GM18907 (cell line): ENCODE data around the gene XYLB.
A peak's percentile ranks its signal among the peaks of the same experiment; 100 is the strongest.
"Not testable (repeated sequence)": the region's sequence is repeated elsewhere in the genome, so short reads cannot be mapped to it uniquely, and the experiment has no call there.

Experiments
- ATAC-seq: cut with Tn5 transposase; IDR thresholded peaks from one replicate; pipeline ENCODE4 v1.9.1; 2021; ENCODE audit warnings: mild to moderate bottlenecking, moderate library complexity; ENCODE audit not compliant: unreplicated experiment

The XYLB gene

DNA sequence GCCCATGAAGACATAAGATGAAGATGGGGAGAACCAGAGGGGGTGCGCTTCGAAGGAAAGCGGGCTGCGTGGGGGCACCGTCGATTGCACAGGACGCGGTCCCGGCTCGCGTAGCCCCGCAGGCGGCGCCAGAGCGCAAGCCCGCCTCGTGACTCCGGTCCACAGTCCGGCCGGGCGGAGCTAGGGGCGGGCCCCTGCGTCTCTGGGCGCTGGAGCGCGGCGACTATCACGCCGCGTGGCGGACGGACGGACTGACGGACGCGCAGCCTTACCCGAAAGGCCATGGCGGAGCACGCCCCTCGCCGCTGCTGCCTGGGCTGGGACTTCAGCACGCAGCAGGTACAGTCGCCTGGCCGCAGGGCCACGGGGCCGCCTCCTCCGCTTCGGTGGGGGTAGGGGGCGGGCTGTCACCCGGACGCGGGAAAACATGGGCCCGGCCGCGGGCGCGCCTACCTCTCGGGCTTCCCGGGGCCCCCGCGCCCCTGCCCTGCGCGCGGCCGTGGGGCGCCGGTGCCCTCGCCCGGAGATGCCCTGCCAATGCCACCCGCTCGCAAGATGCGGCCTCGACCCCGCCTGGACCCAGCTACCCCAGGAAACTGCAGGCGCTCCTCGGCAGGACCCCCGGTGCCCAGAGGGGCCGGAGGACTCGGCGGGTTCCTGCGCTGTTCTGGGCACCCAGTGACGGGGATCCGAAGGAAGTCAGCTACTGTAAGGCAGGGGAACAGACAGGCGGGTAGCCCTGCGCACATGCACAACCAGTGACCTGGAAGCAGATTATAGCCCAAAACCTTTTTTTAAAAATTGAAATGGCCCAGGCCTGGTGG is at the start of gene XYLB:
TSS of gene XYLB (plus strand) at position 199 of the 824 bp plus-strand sequence. CDS start at position 283, 84 bp downstream.
- peak; percentile 98 for ATAC-seq

DNA sequence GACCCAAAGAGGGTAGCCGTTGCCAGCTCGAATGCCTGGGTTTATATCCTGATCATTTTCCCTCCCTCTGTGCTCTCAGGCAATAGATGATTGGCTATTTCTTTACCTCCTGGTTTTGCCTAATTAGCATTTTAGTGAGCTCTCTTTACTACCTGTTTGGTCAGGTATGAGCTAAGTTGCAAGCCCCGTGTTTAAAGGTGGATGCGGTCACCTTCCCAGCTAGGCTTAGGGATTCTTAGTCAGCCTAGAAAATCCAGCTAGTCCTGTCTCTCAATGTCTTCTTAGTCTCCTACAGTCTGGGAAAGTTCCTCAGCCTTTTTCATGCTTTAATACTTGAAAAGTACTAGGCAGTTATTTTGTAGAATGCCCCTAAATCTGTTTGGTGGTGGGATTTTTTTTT is 49.5 kb upstream of the XYLB start:
- ATAC-seq: not testable (repeated sequence)

DNA sequence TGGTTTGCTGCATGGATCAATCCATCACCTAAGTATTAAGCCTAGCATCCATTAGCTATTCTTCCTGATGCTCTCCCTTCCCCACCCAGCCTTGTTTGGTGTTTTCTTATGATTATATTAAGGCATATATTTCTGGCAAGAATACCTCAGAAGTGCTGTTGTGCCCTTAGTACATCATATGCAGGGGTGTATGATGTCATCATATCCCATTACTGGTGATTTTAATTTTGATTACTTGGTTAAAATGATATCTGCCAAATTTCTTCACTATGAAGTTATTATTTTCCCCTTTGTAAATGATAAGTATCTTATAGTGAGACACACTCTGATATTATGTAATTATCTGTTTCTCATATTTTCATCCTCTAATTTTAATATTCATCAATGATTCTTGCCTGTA is 49.0 kb upstream of the XYLB start:
- ATAC-seq: no peak

DNA sequence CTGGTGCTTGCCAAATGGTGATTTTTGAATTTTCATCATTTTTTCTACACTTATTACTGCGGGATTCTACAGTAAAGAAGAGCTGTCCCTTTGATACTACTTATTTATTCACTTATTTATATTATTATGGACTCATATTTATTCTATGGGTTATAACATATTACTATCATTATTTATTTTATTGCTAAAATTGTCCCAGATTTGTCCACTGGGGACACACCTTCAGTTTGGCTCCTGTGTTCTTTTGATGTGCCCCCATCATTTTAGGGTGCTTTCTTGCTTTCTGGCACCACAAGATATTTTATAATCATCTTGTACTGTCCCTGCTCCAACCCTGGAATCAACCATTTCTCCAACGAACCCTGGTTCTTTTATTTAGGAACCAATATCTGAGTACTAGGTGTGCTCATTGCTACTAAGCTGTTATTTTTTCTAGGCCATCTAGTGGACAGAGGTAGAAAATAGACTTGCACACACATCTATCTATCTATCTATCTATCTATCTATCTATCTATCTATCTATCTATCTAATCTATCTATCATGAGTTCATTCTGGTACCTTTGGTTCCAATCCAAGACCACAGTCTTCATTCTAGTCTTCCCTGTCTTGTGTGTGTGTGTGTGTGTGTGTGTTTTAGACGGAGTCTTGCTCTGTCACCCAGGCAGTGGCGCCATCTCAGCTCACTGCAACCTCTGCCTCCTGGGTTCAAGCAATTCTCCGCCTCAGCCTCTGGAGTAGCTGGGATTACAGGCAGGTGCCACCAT is 48.5 kb upstream of the XYLB start:
- no peak for ATAC-seq

DNA sequence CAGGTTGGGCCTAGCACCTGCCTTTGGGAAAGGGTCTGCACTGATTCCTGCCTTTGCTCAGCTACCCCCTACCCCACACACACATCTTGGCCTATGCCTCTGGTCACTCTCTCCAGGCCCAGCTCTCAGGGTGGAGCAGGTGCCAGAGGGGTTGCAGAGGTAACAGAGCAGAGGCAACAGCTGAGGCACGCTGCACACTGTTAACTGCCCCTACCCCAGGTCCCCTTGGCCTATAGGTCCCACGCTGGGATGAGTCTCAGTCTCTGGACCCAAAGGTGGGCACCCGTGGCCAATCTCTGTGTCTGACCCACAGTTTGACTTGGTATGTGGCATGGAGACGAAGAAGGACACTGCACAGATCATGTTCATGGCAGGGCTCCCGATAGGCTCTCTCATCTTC is 39.6 kb upstream of the XYLB start:
- ATAC-seq: no peak

DNA sequence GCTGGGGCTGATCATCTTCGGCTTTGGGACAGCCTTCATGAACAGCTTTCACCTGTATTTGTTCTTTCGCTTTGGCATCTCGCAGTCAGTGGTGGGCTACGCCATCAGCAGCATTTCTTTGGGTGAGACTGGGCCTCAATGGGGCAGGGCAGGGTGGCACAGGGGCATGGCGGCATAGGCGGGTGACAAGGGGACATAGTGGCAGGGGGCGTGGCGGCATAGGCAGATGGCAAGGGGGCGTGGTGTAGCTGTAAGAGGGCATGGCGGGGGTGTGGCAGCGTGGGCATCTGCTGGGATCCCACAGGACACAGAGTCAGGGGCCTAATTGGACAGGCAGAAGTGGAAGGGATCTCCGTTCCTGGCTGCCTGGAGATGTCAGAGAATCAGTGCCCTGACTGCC is 39.0 kb upstream of the XYLB start:
- ATAC-seq: no peak

DNA sequence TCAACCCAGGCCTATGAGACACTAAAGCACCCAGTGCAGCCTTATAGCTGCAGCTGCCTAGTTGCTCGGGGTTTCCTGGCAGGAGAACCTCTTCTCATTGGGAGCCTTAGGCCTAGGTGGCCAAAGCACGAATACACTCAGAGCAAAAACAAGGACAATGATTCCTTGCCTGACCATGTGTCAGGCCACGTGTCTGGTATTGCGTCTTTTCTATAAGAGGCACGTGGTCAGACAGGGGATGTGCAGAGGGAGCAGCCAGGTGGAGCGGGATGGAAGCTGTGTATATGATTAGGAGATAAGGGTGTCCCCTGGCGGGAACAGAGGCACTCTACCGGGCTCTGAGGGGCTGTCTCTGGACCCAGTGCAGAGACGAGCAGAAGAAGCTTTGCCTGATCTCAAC is 38.1 kb upstream of the XYLB start:
- ATAC-seq: no peak

DNA sequence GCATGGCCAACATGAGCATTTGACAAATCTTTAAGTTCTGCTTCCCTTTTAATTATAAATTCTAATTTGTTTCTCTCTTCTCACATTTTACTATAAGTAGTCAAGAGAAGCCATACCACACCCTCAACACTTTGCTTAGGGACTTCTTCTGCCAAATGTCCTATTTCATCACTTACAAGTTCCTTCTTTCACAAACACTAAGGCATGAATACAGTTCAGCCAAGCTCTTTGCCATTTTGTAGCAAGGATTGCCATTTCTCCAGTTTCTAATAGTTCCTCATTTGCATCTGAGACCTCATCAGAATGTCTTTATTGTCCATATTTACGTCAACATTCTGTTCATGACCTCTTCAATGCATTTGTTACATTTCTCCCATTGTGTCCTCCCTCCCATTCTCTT is 35.1 kb upstream of the XYLB start:
- ATAC-seq: no peak

DNA sequence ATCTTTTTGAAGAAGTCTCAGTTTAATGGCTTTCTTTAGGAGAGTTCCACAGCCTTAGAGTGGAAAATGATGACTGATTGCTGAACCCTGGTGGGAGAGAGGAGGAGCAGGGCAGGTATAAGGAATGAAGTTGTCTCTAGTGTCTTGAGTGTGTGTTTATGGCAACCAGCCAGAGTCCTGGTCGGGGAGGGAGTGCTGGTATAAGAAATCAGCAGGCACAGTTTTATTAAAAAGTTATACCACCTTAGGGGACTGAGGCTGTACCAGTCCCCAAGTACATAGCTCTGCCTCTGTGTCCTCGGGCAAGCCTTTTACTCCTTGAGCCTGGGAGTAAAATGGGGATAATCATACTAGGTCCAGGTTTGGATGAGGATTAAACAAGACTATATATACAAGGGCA is 34.6 kb upstream of the XYLB start:
- ATAC-seq: no peak

DNA sequence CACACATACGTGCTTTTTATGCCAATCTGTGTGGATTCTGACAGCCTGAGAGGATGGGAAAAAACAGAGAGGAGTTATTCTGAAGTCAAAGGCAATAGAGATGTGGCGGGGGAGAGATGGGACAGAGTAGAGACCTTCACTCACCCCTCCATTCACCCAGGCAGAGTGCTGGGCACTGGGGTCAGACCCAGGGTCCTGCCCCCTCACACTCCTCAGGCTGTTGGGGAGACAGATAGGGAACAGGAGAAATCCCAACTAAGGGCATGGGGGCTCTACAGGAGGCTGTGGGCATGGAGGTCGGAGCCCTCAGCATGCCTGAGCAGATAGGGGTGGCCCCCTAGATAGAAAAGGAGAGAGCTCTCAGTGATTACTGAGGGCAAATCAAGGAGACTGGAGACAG is 34.2 kb upstream of the XYLB start:
- no peak for ATAC-seq

DNA sequence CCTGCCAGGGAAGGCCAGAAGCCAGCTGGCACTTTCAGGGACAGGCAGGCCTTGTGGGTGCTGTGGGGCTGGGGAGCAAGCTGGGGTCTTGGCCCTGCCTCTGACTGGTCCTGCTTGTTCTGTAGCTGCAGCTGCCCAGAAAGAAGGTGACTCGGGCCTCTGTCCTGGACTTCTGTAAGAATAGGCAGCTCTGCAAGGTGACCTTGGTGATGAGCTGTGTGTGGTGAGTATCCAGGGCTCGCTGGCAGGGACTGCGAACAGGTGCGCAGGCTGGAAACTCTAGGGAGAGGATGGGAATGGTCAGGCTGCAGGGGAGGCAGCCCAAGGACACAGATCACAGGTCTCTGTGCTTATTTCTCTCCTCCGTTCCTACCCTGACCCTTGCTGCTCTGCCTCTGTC is 33.3 kb upstream of the XYLB start:
- ATAC-seq: no peak

DNA sequence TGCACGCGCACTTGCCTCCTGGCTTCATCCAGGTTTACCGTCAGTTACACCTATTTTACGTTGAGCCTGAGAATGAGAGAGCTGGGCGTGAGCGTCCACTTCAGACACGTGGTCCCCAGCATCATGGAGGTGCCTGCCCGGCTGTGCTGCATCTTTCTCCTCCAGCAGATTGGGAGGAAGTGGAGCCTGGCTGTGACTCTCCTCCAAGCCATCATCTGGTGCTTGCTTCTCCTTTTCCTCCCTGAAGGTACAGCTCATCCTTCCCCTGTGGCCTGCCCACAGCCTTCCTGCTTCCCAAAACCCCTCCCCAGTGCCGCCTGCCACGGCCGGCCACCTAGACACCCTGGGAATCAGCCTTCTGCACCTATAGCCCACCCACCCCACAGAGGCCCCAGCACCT is 32.9 kb upstream of the XYLB start:
- no peak for ATAC-seq

DNA sequence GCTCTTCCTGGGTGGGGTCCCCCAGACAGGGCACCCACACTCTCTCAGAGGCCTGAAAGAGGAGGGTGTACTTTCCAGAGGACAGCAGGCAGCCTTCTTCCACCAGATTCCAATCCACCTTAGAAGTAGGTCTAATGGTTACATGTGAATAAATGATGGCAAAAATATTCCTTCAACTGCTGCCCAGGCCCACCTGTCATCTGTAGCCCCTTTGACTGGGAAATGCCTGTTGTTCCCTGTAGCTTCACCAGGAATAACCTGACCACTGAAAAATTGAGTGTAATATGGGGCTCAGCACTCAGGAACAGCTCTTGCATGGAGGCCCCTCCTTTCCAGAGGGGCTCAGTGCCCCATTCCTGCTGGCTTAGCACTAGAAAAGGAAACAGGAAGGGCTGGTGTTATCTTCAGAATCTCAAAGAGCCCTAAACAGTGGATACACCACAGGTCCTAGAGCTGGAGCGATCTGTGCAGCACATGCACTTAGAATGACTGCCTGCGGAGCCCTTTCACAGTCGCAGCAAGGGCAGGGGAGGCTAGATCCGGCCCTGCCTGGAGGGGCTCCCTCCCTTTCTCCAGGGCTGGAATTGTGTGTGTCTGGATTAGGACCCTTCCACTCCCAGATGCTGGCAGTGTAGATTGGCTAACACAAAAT is 32.3 kb upstream of the XYLB start:
- ATAC-seq: no peak

DNA sequence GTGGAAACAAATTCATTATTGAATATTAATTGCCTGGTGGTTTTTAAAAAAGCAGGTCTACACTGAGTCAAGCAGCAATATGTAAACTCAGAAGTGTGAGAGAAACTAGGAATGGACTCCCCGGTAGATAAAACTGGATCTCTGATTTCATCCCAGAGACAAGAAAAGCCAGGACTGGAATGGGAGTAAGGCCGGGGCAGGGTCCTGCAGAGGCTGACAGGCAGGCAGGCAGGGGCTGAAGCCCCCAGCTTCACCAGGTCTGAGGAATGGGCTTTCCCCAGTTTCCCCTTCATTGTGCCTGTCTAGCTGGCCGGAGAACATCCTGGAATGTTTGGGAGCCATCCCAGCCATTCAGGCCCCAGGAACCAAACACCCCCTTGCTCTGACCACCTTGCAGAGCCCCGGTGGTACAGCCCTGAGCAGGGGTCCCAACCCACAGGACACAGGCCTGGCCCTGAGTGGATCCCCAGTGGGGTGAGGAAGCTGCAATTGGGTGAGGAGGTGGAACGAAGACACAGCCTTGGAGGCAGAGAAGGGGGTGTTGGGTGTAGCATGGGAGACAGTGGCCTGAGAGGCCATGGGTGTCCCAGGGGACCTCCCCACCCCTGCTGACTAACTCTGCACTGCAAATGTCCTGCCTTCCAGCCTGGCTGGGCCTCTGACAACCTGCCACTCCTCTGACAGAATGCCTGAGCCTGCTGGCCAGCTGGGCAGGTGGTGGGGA is 31.7 kb upstream of the XYLB start:
- no peak for ATAC-seq

DNA sequence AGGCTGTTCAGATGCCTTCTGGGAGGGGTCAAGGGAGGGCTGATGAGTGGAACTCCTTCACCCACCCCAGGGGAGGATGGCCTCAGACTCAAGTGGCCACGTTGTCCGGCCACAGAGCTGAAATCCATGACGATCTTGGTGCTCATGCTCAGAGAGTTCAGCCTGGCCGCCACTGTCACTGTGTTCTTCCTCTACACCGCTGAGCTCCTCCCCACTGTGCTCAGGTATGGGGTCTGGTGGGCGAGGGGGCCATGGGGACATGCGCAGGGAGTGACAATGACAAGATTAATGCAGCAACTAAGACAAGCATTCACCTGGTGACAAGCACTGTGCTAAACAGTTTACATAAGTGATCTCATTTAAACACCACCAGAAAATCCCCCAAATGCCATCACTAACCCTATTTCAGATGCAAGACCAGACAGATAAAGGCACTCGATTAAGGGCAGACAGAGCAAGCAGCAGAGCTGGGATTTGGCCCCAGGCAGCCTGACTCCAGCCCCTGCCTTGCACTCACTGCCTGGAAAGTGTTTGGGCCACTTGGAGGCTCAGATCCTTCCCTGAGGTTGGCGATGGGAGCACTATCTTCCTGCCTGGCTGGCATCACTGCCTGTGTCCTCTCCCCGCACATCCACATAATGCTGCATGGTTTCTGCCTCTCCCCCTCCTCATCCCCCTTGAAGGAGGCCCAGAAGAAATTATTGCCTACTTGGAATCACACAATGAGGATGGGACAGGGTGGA is 30.9 kb upstream of the XYLB start:
- no peak for ATAC-seq

DNA sequence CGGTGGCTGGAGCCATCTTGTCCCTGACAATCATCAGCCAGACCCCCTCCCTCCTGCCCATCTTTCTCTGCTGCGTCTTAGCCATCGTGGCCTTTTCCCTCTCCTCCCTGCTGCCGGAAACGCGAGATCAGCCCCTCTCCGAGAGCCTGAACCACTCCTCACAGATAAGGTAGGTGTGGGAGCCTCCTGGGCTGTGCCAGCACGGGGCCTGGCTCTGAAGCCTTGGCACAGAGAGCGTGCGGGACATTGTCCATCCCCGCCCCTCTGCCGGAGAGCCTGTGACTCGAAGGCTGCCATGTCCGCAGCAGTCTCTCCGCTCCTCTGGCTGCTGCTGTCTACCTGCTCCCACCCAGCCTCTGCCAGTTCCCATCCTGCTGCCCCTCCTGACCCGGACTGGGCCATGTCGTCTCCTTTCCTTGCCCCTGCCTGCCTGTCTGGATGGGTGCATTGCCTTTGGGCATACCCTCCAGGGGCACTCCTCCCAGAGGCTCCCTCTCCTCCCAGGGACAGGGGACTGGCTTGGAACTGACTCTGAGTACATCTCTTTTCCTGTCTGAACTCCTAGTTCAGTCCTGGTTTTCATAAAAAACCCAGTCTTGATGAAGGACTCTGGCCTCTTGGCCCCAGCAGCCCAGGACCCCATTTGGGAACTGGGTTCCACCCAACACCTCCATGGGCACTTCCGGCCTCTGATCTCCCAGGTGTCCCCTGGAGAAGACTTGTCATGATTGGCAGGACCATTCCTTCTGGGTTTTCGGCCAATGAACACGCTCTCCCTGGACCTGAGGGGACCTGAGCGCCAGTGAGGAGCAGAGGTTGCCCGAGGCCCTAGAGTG is 30.0 kb upstream of the XYLB start:
- no peak for ATAC-seq

DNA sequence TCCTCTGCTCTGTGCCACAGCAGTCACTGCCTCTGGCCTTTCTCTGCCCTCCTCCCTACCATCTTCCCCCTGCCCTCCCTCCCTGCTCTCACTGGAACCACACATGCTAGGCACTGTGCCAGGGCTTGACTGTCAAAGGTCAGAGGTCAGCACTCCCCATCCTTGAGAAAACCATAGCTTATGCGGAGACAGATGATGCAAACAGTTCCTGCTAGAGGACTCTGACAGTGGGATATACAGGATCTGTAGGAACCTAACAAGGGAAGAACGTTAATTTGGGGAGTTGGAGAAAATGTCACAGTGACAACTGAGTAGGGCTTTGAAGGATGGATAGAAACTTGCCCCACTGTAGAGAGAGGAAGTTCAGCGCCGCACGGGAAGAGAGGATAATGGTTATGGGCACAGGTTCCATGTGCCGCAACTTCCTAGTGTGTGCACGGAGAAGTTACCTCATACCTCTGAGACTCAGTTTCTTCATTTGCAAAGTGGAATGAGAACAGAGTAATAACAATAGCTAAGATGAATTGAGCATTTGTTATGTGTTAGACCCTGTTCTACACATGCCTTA is 29.3 kb upstream of the XYLB start:
- no peak for ATAC-seq

DNA sequence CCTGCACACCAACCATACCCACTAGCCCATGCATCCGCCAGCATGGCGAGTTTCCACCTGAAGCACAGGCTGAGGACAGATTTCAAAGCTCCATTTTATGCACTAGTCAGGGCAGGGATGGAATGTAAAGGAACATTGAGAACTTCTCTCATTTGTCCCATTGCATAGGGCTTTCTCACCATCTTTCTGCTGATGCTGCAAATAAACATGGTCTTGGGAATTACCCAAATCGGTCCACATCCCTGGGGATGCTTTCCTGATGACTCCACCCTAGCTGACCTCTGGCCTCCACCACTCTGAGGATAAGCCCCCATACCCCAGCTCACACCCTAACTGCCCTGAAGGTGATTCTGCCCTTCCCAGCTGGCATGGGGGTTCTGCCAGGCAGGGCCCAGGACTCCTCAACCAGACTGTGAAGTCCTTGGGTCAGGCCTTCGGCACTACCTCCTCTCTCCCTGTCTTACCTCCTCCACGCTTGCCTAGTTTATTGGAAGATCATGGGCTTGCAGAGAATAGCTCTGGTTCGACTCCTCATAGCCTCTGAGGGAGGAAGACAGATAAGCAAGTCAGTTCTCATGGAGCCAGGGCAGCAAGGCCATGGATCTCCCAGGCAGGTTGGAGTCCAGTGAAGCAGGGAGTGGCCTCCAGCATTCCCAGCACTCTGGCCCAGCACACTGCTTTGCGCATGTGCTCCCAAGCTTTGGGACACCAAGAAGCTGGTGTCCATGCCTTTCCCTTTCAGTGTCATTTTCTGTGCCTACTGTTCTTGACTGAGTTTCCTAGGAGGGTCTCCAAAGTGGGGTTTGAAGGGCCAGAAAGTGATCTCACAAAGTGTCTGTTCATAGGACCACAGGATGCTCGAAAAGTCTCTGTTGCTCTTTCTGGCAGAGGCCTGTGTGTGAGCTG is 27.6 kb upstream of the XYLB start:
- ATAC-seq: no peak
